Measurements from ENCODE around the gene SMAD3. TPM values are rescaled to one million over a fixed set of nuclear protein-coding genes. Genes with fewer than 3 reads are reported as not detected.

The SMAD3 gene
- total and polyA plus RNA-seq, 10 of the 15 experiments (the other 5 are each of a cell fraction or from before 2014, with no cell fraction given): 5.6 to 43.2 (median 16.0) TPM

DNA sequence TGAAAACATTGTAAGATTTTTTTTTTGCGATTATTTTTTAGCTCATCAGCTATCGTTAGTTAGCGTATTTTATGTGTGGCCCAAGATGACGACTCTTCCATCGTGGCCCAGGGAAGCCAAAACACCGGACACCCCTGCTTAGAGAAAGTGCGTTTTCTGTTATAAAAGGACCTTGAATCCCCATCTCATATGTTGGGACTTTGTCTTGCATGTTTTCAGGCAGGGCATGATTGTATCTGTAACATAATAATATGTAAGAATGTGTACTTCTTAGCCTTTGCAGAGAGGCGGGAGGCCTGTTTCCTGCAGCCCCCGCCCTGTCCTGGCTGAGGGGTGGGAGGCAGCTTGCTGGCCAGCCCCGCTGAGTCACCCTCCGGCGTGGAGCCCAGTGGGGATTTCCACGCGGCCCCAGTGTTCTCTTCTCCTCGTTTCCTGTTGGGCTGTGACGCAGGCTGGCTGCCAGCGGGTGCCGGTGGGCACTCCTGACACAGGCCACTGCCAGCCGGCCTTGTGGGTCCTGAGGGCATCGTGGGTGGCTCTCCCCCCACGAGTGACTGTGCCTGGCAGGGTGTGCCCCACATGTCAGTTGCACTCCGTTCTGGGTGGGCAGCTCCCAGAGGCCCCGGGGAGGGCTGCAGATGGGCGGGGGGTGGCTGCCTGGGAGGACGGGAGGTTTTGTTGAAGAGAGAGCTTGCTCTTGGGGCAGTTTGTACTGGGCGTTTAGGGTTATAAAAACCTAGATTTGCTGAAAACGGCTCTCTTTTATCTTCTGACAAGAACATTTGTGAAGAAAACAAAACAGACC is 55.6 kb downstream of the SMAD3 start (continued):
- TF ChIP-seq, protein P1, sequence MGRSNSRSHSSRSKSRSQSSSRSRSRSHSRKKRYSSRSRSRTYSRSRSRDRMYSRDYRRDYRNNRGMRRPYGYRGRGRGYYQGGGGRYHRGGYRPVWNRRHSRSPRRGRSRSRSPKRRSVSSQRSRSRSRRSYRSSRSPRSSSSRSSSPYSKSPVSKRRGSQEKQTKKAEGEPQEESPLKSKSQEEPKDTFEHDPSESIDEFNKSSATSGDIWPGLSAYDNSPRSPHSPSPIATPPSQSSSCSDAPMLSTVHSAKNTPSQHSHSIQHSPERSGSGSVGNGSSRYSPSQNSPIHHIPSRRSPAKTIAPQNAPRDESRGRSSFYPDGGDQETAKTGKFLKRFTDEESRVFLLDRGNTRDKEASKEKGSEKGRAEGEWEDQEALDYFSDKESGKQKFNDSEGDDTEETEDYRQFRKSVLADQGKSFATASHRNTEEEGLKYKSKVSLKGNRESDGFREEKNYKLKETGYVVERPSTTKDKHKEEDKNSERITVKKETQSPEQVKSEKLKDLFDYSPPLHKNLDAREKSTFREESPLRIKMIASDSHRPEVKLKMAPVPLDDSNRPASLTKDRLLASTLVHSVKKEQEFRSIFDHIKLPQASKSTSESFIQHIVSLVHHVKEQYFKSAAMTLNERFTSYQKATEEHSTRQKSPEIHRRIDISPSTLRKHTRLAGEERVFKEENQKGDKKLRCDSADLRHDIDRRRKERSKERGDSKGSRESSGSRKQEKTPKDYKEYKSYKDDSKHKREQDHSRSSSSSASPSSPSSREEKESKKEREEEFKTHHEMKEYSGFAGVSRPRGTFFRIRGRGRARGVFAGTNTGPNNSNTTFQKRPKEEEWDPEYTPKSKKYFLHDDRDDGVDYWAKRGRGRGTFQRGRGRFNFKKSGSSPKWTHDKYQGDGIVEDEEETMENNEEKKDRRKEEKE (IDR thresholded peaks at IDR 0.05): no peak
- no peak for TF ChIP-seq MAX (IDR thresholded peaks at IDR 0.05; ENCODE audit: low read depth, low read length)
- TF ChIP-seq MTA3 (IDR thresholded peaks at IDR 0.05; ENCODE audit: borderline replicate concordance, low read length): no peak; the same call in 1 of the 2 replicates
- no peak for TF ChIP-seq ZNF274 (IDR thresholded peaks at IDR 0.05; ENCODE audit: insufficient read depth, insufficient read length)
- TF ChIP-seq, protein P2, sequence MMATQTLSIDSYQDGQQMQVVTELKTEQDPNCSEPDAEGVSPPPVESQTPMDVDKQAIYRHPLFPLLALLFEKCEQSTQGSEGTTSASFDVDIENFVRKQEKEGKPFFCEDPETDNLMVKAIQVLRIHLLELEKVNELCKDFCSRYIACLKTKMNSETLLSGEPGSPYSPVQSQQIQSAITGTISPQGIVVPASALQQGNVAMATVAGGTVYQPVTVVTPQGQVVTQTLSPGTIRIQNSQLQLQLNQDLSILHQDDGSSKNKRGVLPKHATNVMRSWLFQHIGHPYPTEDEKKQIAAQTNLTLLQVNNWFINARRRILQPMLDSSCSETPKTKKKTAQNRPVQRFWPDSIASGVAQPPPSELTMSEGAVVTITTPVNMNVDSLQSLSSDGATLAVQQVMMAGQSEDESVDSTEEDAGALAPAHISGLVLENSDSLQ (IDR thresholded peaks at IDR 0.05): 0 out of 2 replicates have a peak, but pooled peaks have one; percentile 10
- no peak for TF ChIP-seq ZBTB11 (CRISPR knock-in tag; IDR thresholded peaks at IDR 0.05)
- peak; percentile 92 for TF ChIP-seq IKZF1 (conservative IDR thresholded peaks at IDR 0.05)
- no peak; the same call in 1 of the 2 replicates for TF ChIP-seq SMC3 (IDR thresholded peaks at IDR 0.05; ENCODE audit: borderline replicate concordance, low read length)
- no peak for TF ChIP-seq RAD21 (IDR thresholded peaks at IDR 0.05; ENCODE audit: insufficient read depth, low read depth, low read length)
- TF ChIP-seq POLR2AphosphoS5 (IDR thresholded peaks at IDR 0.05; ENCODE audit: low read length): peak; percentile 55
- TF ChIP-seq POU2F2 (IDR thresholded peaks at IDR 0.05; ENCODE audit: borderline replicate concordance, low read depth, low read length): peak; percentile 70; the same call in 1 of the 3 replicates
- 0 out of 2 replicates have a peak, but pooled peaks have one; percentile 49 for TF ChIP-seq TCF12 (IDR thresholded peaks at IDR 0.05; ENCODE audit: low read depth, low read length)
- TF ChIP-seq EED (IDR thresholded peaks at IDR 0.05; ENCODE audit: low read depth): peak; percentile 84
- TF ChIP-seq HDAC2 (IDR thresholded peaks at IDR 0.05): no peak
- no peak for TF ChIP-seq NFYA (IDR thresholded peaks at IDR 0.05; ENCODE audit: borderline replicate concordance, low read depth, low read length)
- 0 out of 2 replicates have a peak, but pooled peaks have one; percentile 30 for TF ChIP-seq MEF2A (IDR thresholded peaks at IDR 0.05; ENCODE audit: insufficient read depth, low read depth, low read length)
- peak; percentile 65; the same call in 1 of the 2 replicates for TF ChIP-seq NFIC (IDR thresholded peaks at IDR 0.05; ENCODE audit: low read depth, low read length)
- TF ChIP-seq ATF3 (IDR thresholded peaks at IDR 0.05; ENCODE audit: borderline replicate concordance, extremely low read depth, low read depth, low read length): no peak
- TF ChIP-seq STAT3 (IDR thresholded peaks at IDR 0.05; ENCODE audit: low read depth, low read length): no peak
- TF ChIP-seq MXI1 (IDR thresholded peaks at IDR 0.05; ENCODE audit: low read depth, low read length): peak; percentile 58
- TF ChIP-seq NRF1 (conservative IDR thresholded peaks at IDR 0.05; ENCODE audit: low read depth, low read length): no peak
- TF ChIP-seq CREB1 (IDR thresholded peaks at IDR 0.05; ENCODE audit: low read depth): peak; percentile 87
